HepG2 (cell line): Measurements from ENCODE around the gene TRMT1. TPM values are rescaled to one million over a fixed set of nuclear protein-coding genes. Genes with fewer than 3 reads are reported as not detected.

Experiments
- CBX2 ChIP-seq, 2 experiments: fragments of 200-600 bp in 1 of 2; sonication (generic); formaldehyde crosslinking in 1 of 2; IDR thresholded peaks; 2 replicates each; pipeline versions ENCODE4 v1.7.0 to v1.8.1; 2018 to 2022; ENCODE audit warnings: low read depth in 2 of 2, low read length in 1 of 2, mild to moderate bottlenecking in 1 of 2, missing genetic modification reagents in 1 of 2
- IKZF4 ChIP-seq: sonication (generic); formaldehyde crosslinking; IDR thresholded peaks from 2 replicates; pipeline ENCODE4 v1.5.1; 2020; ENCODE audit warnings: borderline replicate concordance, mild to moderate bottlenecking, low read depth, missing genetic modification reagents; ENCODE audit errors: not compliant biosample characterization
- JUN ChIP-seq: sonication (generic); formaldehyde crosslinking; IDR thresholded peaks from 2 replicates; pipeline ENCODE4 v1.4.0; 2020; ENCODE audit warnings: mild to moderate bottlenecking, missing genetic modification reagents
- KAT8 ChIP-seq: IDR thresholded peaks from 2 replicates; pipeline ENCODE4 v1.6.1; 2016; ENCODE audit warnings: missing genetic modification reagents, missing compliant biosample characterization
- KDM2A ChIP-seq: sonication (generic); formaldehyde crosslinking; IDR thresholded peaks from 2 replicates; pipeline ENCODE4 v1.4.0; 2020; ENCODE audit warnings: low read depth, missing genetic modification reagents, borderline replicate concordance
- MIER3 ChIP-seq: IDR thresholded peaks from 2 replicates; pipeline ENCODE4 v1.6.1; 2016; ENCODE audit warnings: missing compliant biosample characterization, borderline replicate concordance
- NR1H2 ChIP-seq: sonication (generic); formaldehyde crosslinking; IDR thresholded peaks from 2 replicates; pipeline ENCODE4 v1.8.1; 2022; ENCODE audit warnings: low read depth, missing genetic modification reagents, borderline replicate concordance
- RFX1 ChIP-seq: fragments of 450-650 bp; IDR thresholded peaks from 2 replicates; pipeline ENCODE4 v1.6.1; 2017
- SMAD3 ChIP-seq: sonication (generic); formaldehyde crosslinking; IDR thresholded peaks from 2 replicates; pipeline ENCODE4 v1.4.0; 2020; ENCODE audit warnings: missing genetic modification reagents
- SP4 ChIP-seq: sonication (generic); formaldehyde crosslinking; IDR thresholded peaks from 2 replicates; pipeline ENCODE4 v1.8.1; 2023; ENCODE audit warnings: mild to moderate bottlenecking, missing genetic modification reagents
- ZBTB39 ChIP-seq: sonication (generic); formaldehyde crosslinking; IDR thresholded peaks from 2 replicates; pipeline ENCODE4 v1.5.0; 2020; ENCODE audit warnings: missing genetic modification reagents
- ZBTB4 ChIP-seq: sonication (generic); formaldehyde crosslinking; IDR thresholded peaks from 2 replicates; pipeline ENCODE4 v1.4.0; 2020; ENCODE audit warnings: missing genetic modification reagents, mild to moderate bottlenecking, borderline replicate concordance
- ZBTB7A ChIP-seq: sonication (generic); formaldehyde crosslinking; IDR thresholded peaks from 2 replicates; pipeline ENCODE4 v1.8.0; 2022; ENCODE audit warnings: mild to moderate bottlenecking, missing genetic modification reagents
- ZFP82 ChIP-seq: sonication (generic); formaldehyde crosslinking; IDR thresholded peaks from 2 replicates; pipeline ENCODE4 v1.5.1; 2020; ENCODE audit warnings: mild to moderate bottlenecking, missing genetic modification reagents, borderline replicate concordance
- ZHX1 ChIP-seq: sonication (generic); formaldehyde crosslinking; IDR thresholded peaks from 2 replicates; pipeline ENCODE4 v1.8.1; 2022; ENCODE audit warnings: low read depth, mild to moderate bottlenecking, missing genetic modification reagents
- ZNF335 ChIP-seq: sonication (generic); formaldehyde crosslinking; IDR thresholded peaks from 2 replicates; pipeline ENCODE4 v1.4.0; 2020; ENCODE audit warnings: missing genetic modification reagents
- ZNF468 ChIP-seq: sonication (generic); formaldehyde crosslinking; IDR thresholded peaks from 2 replicates; pipeline ENCODE4 v1.8.0; 2022; ENCODE audit warnings: mild to moderate bottlenecking, moderate library complexity, missing genetic modification reagents
- ZNF549 ChIP-seq: sonication (generic); formaldehyde crosslinking; IDR thresholded peaks from 2 replicates; pipeline ENCODE4 v1.5.0; 2020; ENCODE audit warnings: missing genetic modification reagents
- ZNF550 ChIP-seq: sonication (generic); formaldehyde crosslinking; IDR thresholded peaks from 2 replicates; pipeline ENCODE4 v1.4.0; 2020; ENCODE audit warnings: mild to moderate bottlenecking, missing genetic modification reagents, borderline replicate concordance
- ZNF674 ChIP-seq: sonication (generic); formaldehyde crosslinking; IDR thresholded peaks from 2 replicates; pipeline ENCODE4 v1.5.0; 2020; ENCODE audit warnings: low read depth, mild to moderate bottlenecking, missing genetic modification reagents
- ZNF737 ChIP-seq: sonication (generic); formaldehyde crosslinking; IDR thresholded peaks from 2 replicates; pipeline ENCODE4 v1.5.0; 2020; ENCODE audit warnings: missing genetic modification reagents, mild to moderate bottlenecking, borderline replicate concordance
- ZSCAN9 ChIP-seq: IDR thresholded peaks from 2 replicates; pipeline ENCODE4 v1.6.1; 2016; ENCODE audit warnings: borderline replicate concordance
- polyA plus RNA-seq, 8 experiments: library from polyadenylated mRNA; depleted of rRNA in 3 of 8; stranded (reverse) in 7 of 8; unstranded in 1 of 8; fragments of >200 nt; fragmentation: Illumina TruSeq in 4 of 8; extraction: Trizol in 4 of 8; gene quantifications; 2 replicates each; pipeline versions ENCODE4 v1.2.1 to v1.2.3, GENCODE V29; 2011 to 2016; ENCODE audit warnings: low read depth in 4 of 8, missing spikeins in 1 of 8, mixed read lengths in 1 of 8; ENCODE audit not compliant: insufficient read depth in 1 of 8
- total RNA-seq, 5 experiments: library from RNA; depleted of rRNA; stranded (reverse); fragments of >200 nt; fragmentation: Illumina TruSeq; extraction: Trizol; gene quantifications; 2 replicates each; pipeline ENCODE4 v1.2.3, GENCODE V29; 2016; ENCODE audit warnings: low read depth in 1 of 5

TRMT1 gene
- total and polyA plus RNA-seq, 2 of the 13 experiments (the other 11 are each of a cell fraction or from before 2014, with no cell fraction given), result 35.5 to 44.1 TPM

- TF ChIP-seq ZHX1 (CRISPR knock-in tag) (no peak), ZNF674 (CRISPR knock-in tag) (0 out of 2 replicates have a peak, but pooled peaks have one; percentile 77), RFX1 (no peak), ZNF335 (CRISPR knock-in tag) (0 out of 2 replicates have a peak, but pooled peaks have one; percentile 65), CBX2 (IDR thresholded peaks at IDR 0.05; ENCODE audit: low read depth, low read length) (no peak), CBX2 (CRISPR knock-in tag; IDR thresholded peaks at IDR 0.05; ENCODE audit: low read depth) (no peak), ZNF737 (CRISPR knock-in tag) (no peak), MIER3 (peak; percentile 24; the same call in 1 of the 2 replicates), SP4 (CRISPR knock-in tag) (peak; percentile 48; the same call in 1 of the 2 replicates), ZNF550 (CRISPR knock-in tag) (no peak; the same call in 1 of the 2 replicates), ZNF549 (CRISPR knock-in tag) (no peak), KDM2A (CRISPR knock-in tag) (no peak; the same call in 1 of the 2 replicates), ZBTB7A (CRISPR knock-in tag) (no peak), ZFP82 (CRISPR knock-in tag) (no peak), JUN (CRISPR knock-in tag) (no peak), ZBTB4 (peak; percentile 31; the same call in 1 of the 2 replicates), ZNF468 (CRISPR knock-in tag) (no peak), ZSCAN9 (CRISPR knock-in tag) (peak; percentile 65; the same call in 1 of the 2 replicates), NR1H2 (CRISPR knock-in tag) (0 out of 2 replicates have a peak, but pooled peaks have one; percentile 32), IKZF4 (CRISPR knock-in tag) (no peak), SMAD3 (no peak), ZBTB39 (CRISPR knock-in tag) (no peak), KAT8 (CRISPR knock-in tag) (no peak; the same call in 1 of the 2 replicates)
These were observed 36.5 kb upstream of the TRMT1 start (continued) for GRCh38 chr19:13152974-13153568.
